ENCODE results near the gene CD69.

The CD69 gene

GRCh38 chr12:9760699-9761418, at the start of gene CD69:
Gene CD69 (minus strand): TSS chr12:9760901. CDS start chr12:9760820, 81 bp downstream.
- peak within 1 kb of the TSS in 4 of 11 experiments; percentile 17 to 44 (median 38); a peak in 7 of 22 replicates for H3K9ac ChIP-seq
- TF ChIP-seq Cebpa-rat (IDR thresholded peaks at IDR 0.05), result no peak
- peak within 1 kb of the TSS in 8 of 11 experiments; percentile 1 to 59 (median 20); a peak in 9 of 22 replicates for H3K27ac ChIP-seq
- no peaks in the 10 kb centered on the region for H3K36me3 ChIP-seq
- no peaks in the 10 kb centered on the region for H4K20me1 ChIP-seq
- peak within 1 kb of the TSS; percentile 15 to 52 (median 37); a peak in 19 of 20 replicates for H3K4me3 ChIP-seq
- peaks cover 55 to 72% (median 67%) of the 10 kb centered on the region in 10 experiments for H3K4me1 ChIP-seq
- peaks cover 0 to 12% (median 0%) of the 10 kb centered on the region in 11 experiments; a peak in 4 of 22 replicates for H3K9me3 ChIP-seq (replicated peaks in 1 of 11)
- peaks cover 34 to 49% (median 42%) of the 10 kb centered on the region in 11 experiments for H3K27me3 ChIP-seq
- H3K4me2 ChIP-seq, result peak within 1 kb of the TSS; percentile 65 to 90 (median 86)

- TF ChIP-seq Cebpa-rat (IDR thresholded peaks at IDR 0.05), result no peak
- Histone ChIP-seq H4K20me1 (no peaks in the 10 kb centered on the region), H3K4me3 (no peak overlapping the region), H3K4me1 (peaks cover 11 to 32% (median 22%) of the 10 kb centered on the region in 10 experiments; a peak in 19 of 20 replicates), H3K9me3 (replicated peaks in 1 of 11) (no peaks in the 10 kb centered on the region), H3K9ac (no peak overlapping the region), H3K4me2 (peak overlapping the region in 5 of 11 experiments; percentile 20 to 72 (median 65); a peak in 9 of 22 replicates), H3K36me3 (no peaks in the 10 kb centered on the region), H3K27ac (peak overlapping the region in 5 of 11 experiments; percentile 26 to 69 (median 46); a peak in 7 of 22 replicates), H3K27me3 (no peaks in the 10 kb centered on the region)
Measured at GRCh38 chr12:9809866-9810265, 49.2 kb upstream of the CD69 start.

GRCh38 chr12:9809338-9809737, 48.6 kb upstream of the CD69 start:
- TF ChIP-seq Cebpa-rat (IDR thresholded peaks at IDR 0.05), result no peak
- peaks cover 11 to 32% (median 22%) of the 10 kb centered on the region in 10 experiments; a peak in 19 of 20 replicates for H3K4me1 ChIP-seq
- H3K4me2 ChIP-seq, result no peak overlapping the region
- H3K4me3 ChIP-seq, result no peak overlapping the region
- H3K27ac ChIP-seq, result no peak overlapping the region
- H3K27me3 ChIP-seq, result no peaks in the 10 kb centered on the region
- H3K9ac ChIP-seq, result no peak overlapping the region
- no peaks in the 10 kb centered on the region for H3K9me3 ChIP-seq (replicated peaks in 1 of 11)
- H4K20me1 ChIP-seq, result no peaks in the 10 kb centered on the region
- H3K36me3 ChIP-seq, result no peaks in the 10 kb centered on the region

GRCh38 chr12:9808504-9808903, 47.8 kb upstream of the CD69 start:
- Histone ChIP-seq H3K27ac (no peak overlapping the region), H3K9me3 (replicated peaks in 1 of 11) (no peaks in the 10 kb centered on the region), H3K4me2 (no peak overlapping the region), H3K4me3 (no peak overlapping the region), H3K4me1 (peaks cover 6 to 25% (median 18%) of the 10 kb centered on the region in 10 experiments; a peak in 19 of 20 replicates), H4K20me1 (no peaks in the 10 kb centered on the region), H3K9ac (no peak overlapping the region), H3K36me3 (no peaks in the 10 kb centered on the region), H3K27me3 (no peaks in the 10 kb centered on the region)
- TF ChIP-seq Cebpa-rat (IDR thresholded peaks at IDR 0.05), result 0 out of 22 replicates have a peak, but pooled peaks of 1 of the 11 experiments have one; percentile 10

GRCh38 chr12:9806714-9807113, 46.0 kb upstream of the CD69 start:
- H3K27me3 ChIP-seq, result no peaks in the 10 kb centered on the region
- H3K4me1 ChIP-seq, result peaks cover 6 to 19% (median 17%) of the 10 kb centered on the region in 10 experiments; a peak in 19 of 20 replicates
- H3K4me3 ChIP-seq, result no peak overlapping the region
- no peak for TF ChIP-seq Cebpa-rat (IDR thresholded peaks at IDR 0.05)
- no peak overlapping the region for H3K27ac ChIP-seq
- no peak overlapping the region for H3K9ac ChIP-seq
- no peak overlapping the region for H3K4me2 ChIP-seq
- no peaks in the 10 kb centered on the region for H4K20me1 ChIP-seq
- no peaks in the 10 kb centered on the region for H3K36me3 ChIP-seq
- no peaks in the 10 kb centered on the region for H3K9me3 ChIP-seq (replicated peaks in 1 of 11)

GRCh38 chr12:9805883-9806282, 45.2 kb upstream of the CD69 start:
- Histone ChIP-seq H3K27ac (no peak overlapping the region), H3K4me3 (no peak overlapping the region), H3K4me2 (no peak overlapping the region), H3K9me3 (replicated peaks in 1 of 11) (no peaks in the 10 kb centered on the region), H3K9ac (no peak overlapping the region), H3K4me1 (peaks cover 3 to 11% (median 9%) of the 10 kb centered on the region in 10 experiments; a peak in 19 of 20 replicates), H4K20me1 (no peaks in the 10 kb centered on the region), H3K36me3 (no peaks in the 10 kb centered on the region), H3K27me3 (no peaks in the 10 kb centered on the region)
- TF ChIP-seq Cebpa-rat (IDR thresholded peaks at IDR 0.05), result no peak

GRCh38 chr12:9799961-9800360, 39.3 kb upstream of the CD69 start:
- Histone ChIP-seq H3K36me3 (no peaks in the 10 kb centered on the region), H3K4me1 (peaks cover 9 to 31% (median 21%) of the 10 kb centered on the region in 10 experiments), H3K4me3 (no peak overlapping the region), H3K9ac (no peak overlapping the region), H3K9me3 (replicated peaks in 1 of 11) (no peaks in the 10 kb centered on the region), H3K27ac (no peak overlapping the region), H4K20me1 (no peaks in the 10 kb centered on the region), H3K4me2 (no peak overlapping the region), H3K27me3 (no peaks in the 10 kb centered on the region)
- TF ChIP-seq Cebpa-rat (IDR thresholded peaks at IDR 0.05), result no peak

- no peak overlapping the region for H3K27ac ChIP-seq
- H4K20me1 ChIP-seq, result no peaks in the 10 kb centered on the region
- no peak for TF ChIP-seq Cebpa-rat (IDR thresholded peaks at IDR 0.05)
- no peaks in the 10 kb centered on the region for H3K27me3 ChIP-seq
- peaks cover 29 to 51% (median 39%) of the 10 kb centered on the region in 10 experiments for H3K4me1 ChIP-seq
- no peak overlapping the region for H3K9ac ChIP-seq
- H3K4me3 ChIP-seq, result no peak overlapping the region
- H3K9me3 ChIP-seq (replicated peaks in 1 of 11), result no peaks in the 10 kb centered on the region
- peak overlapping the region in 8 of 11 experiments; percentile 1 to 55 (median 34); a peak in 12 of 22 replicates for H3K4me2 ChIP-seq
- H3K36me3 ChIP-seq, result no peaks in the 10 kb centered on the region
Measured at GRCh38 chr12:9797722-9798619, 37.3 kb upstream of the CD69 start.

- Histone ChIP-seq H3K4me1 (peaks cover 30 to 56% (median 42%) of the 10 kb centered on the region in 10 experiments), H3K27me3 (no peaks in the 10 kb centered on the region; a peak in 1 of 22 replicates), H3K36me3 (no peaks in the 10 kb centered on the region), H4K20me1 (no peaks in the 10 kb centered on the region), H3K4me2 (peak overlapping the region; percentile 12 to 59 (median 36); a peak in 17 of 22 replicates), H3K27ac (peak overlapping the region in 1 of 11 experiments; percentile 24; a peak in 2 of 22 replicates), H3K9me3 (replicated peaks in 1 of 11) (no peaks in the 10 kb centered on the region), H3K4me3 (no peak overlapping the region), H3K9ac (no peak overlapping the region)
- no peak for TF ChIP-seq Cebpa-rat (IDR thresholded peaks at IDR 0.05)
Measured at GRCh38 chr12:9796971-9797370, 36.3 kb upstream of the CD69 start.
